GM12872 (cell line): ENCODE results near the gene NACC1.

ENCODE experiments used
- CTCF ChIP-seq: IDR thresholded peaks from 3 replicates; pipeline ENCODE4 v1.5.1; 2011; ENCODE audit warnings: low read depth, mild to moderate bottlenecking, low read length, moderate library complexity; ENCODE audit not compliant: insufficient read depth

The NACC1 gene

GRCh38 chr19:13173139-13173737 is 55.2 kb downstream of the NACC1 start:
- TF ChIP-seq CTCF = no peak

GRCh38 chr19:13176345-13176744 is 58.3 kb downstream of the NACC1 start:
- TF ChIP-seq CTCF = no peak

- TF ChIP-seq CTCF = no peak
Observed at GRCh38 chr19:13181747-13182388, 63.8 kb downstream of the NACC1 start.

- no peak for TF ChIP-seq CTCF
Observed at GRCh38 chr19:13187419-13187818, 69.4 kb downstream of the NACC1 start.

GRCh38 chr19:13189600-13189999 is 71.5 kb downstream of the NACC1 start:
- no peak for TF ChIP-seq CTCF
